Osteoblast (primary cell): ENCODE results near the gene RFXANK. TPM values are rescaled to one million over a fixed set of nuclear protein-coding genes. Genes with fewer than 3 reads are reported as not detected.

Experiments used
- DNase-seq: peaks from one replicate; pipeline ENCODE4 v3.0.0; 2011; ENCODE audit warnings: low spot score, mixed read lengths; ENCODE audit not compliant: insufficient read length; ENCODE audit errors: missing footprints
- H2AFZ ChIP-seq: 2 replicates; pipeline ENCODE4 v1.6.0; 2011; ENCODE audit warnings: mild to moderate bottlenecking, low read length
- H3K27ac ChIP-seq: 2 replicates; pipeline ENCODE4 v1.5.1; 2011; ENCODE audit warnings: mild to moderate bottlenecking, low read depth, low read length, moderate library complexity
- H3K27me3 ChIP-seq: 2 replicates; pipeline ENCODE4 v1.6.0; 2012; ENCODE audit warnings: mild to moderate bottlenecking, control low read depth, inconsistent platforms, low read length, moderate library complexity; ENCODE audit not compliant: insufficient read depth
- H3K36me3 ChIP-seq: 2 replicates; pipeline ENCODE4 v1.5.1; 2011; ENCODE audit warnings: mild to moderate bottlenecking, low read length, control low read depth, moderate library complexity; ENCODE audit not compliant: insufficient read depth
- H3K4me1 ChIP-seq: 2 replicates; pipeline ENCODE4 v1.5.1; 2011; ENCODE audit warnings: mild to moderate bottlenecking, low read length, control low read depth, moderate library complexity; ENCODE audit not compliant: insufficient read depth
- H3K4me2 ChIP-seq: 2 replicates; pipeline ENCODE4 v1.6.0; 2011; ENCODE audit warnings: mild to moderate bottlenecking, low read length; ENCODE audit not compliant: insufficient read depth
- H3K4me3 ChIP-seq: fragments of 200-600 bp; sonication (generic); 3 replicates; pipeline ENCODE4 v1.5.1; 2012; ENCODE audit warnings: mild to moderate bottlenecking, low read length, inconsistent platforms; ENCODE audit not compliant: insufficient read depth
- H3K79me2 ChIP-seq: 2 replicates; pipeline ENCODE4 v1.6.0; 2012; ENCODE audit warnings: mild to moderate bottlenecking, low read length, control low read depth, inconsistent platforms; ENCODE audit not compliant: insufficient read depth
- H3K9me3 ChIP-seq: 2 replicates; pipeline ENCODE4 v1.5.1; 2011; ENCODE audit warnings: low read depth, low read length, control low read depth
- H4K20me1 ChIP-seq: 2 replicates; pipeline ENCODE4 v1.6.0; 2012; ENCODE audit warnings: mild to moderate bottlenecking, low read length, control low read depth; ENCODE audit not compliant: insufficient read depth
- total RNA-seq: library from RNA; depleted of rRNA; stranded (reverse); fragments of >200 nt; gene quantifications from 2 replicates; pipeline ENCODE4 v1.2.3, GENCODE V29; 2012
- TF ChIP-seq, protein P1 (sequence below): IDR thresholded peaks from 2 replicates; pipeline ENCODE4 v1.5.1; 2011; ENCODE audit warnings: mild to moderate bottlenecking, low read depth, low read length, moderate library complexity; ENCODE audit errors: extremely low read depth

Gene RFXANK
- total RNA-seq, 1 donor = 47.4 TPM

GRCh38 chr19:19226663-19227062 lies 34.6 kb downstream of the RFXANK start:
- Histone ChIP-seq H3K27ac (no peak overlapping the region), H3K4me1 (no peaks in the 10 kb centered on the region), H3K27me3 (peaks cover 15% of the 10 kb centered on the region), H3K36me3 (no peaks in the 10 kb centered on the region), H4K20me1 (no peaks in the 10 kb centered on the region), H3K79me2 (no peaks in the 10 kb centered on the region), H3K4me2 (no peak overlapping the region), H2AFZ (no peak overlapping the region), H3K9me3 (no peaks in the 10 kb centered on the region), H3K4me3 (no peak overlapping the region)
- TF ChIP-seq, protein P1, sequence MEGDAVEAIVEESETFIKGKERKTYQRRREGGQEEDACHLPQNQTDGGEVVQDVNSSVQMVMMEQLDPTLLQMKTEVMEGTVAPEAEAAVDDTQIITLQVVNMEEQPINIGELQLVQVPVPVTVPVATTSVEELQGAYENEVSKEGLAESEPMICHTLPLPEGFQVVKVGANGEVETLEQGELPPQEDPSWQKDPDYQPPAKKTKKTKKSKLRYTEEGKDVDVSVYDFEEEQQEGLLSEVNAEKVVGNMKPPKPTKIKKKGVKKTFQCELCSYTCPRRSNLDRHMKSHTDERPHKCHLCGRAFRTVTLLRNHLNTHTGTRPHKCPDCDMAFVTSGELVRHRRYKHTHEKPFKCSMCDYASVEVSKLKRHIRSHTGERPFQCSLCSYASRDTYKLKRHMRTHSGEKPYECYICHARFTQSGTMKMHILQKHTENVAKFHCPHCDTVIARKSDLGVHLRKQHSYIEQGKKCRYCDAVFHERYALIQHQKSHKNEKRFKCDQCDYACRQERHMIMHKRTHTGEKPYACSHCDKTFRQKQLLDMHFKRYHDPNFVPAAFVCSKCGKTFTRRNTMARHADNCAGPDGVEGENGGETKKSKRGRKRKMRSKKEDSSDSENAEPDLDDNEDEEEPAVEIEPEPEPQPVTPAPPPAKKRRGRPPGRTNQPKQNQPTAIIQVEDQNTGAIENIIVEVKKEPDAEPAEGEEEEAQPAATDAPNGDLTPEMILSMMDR = no peak
- DNase-seq = peak; percentile 52

DNA sequence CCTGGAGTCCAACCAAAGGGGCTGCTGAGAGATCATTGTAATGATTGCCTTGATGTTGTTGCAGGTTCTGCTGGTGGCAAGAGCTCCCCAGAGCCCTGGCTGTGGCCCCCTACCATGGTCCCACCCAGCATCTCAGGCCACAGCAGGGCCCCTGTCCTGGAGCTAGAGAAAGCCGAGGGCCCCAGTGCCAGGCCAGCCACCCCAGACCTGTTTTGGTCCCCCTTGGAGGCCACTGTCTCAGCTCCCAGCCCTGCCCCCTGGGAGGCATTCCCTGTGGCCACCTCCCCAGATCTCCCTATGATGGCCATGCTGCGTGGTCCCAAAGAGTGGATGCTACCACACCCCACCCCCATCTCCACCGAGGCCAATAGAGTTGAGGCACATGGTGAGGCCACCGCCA lies 35.2 kb downstream of the RFXANK start:
- peaks cover 15% of the 10 kb centered on the region for H3K27me3 ChIP-seq
- TF ChIP-seq, protein P1 = no peak
- H2AFZ ChIP-seq = no peak overlapping the region
- H3K4me3 ChIP-seq = no peak overlapping the region
- H3K4me2 ChIP-seq = no peak overlapping the region
- no peaks in the 10 kb centered on the region for H3K79me2 ChIP-seq
- no peaks in the 10 kb centered on the region for H3K36me3 ChIP-seq
- H3K27ac ChIP-seq = no peak overlapping the region
- peak; percentile 71 for DNase-seq
- H3K9me3 ChIP-seq = no peaks in the 10 kb centered on the region
- H3K4me1 ChIP-seq = no peaks in the 10 kb centered on the region
- no peaks in the 10 kb centered on the region for H4K20me1 ChIP-seq

DNA sequence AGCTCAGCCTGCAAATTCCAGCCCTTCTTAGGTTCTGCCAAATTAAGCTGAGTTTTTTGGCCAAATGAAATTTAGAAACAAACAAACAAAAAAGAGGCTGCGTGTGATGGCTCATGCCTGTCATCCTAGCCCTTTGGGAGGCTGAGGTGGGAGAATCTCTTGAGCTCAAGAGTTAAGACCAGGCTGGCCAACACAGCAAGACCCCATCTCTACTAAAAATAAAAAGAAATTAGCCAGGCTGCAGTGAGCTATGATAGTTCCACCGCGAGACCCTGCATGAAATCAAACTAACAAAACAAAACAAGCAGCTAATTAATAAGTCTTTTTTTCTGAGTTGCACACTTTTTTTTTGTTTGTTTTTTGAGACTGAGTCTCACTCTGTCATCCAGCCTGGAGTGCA lies 37.6 kb downstream of the RFXANK start:
- H2AFZ ChIP-seq = no peak overlapping the region
- H3K79me2 ChIP-seq = no peaks in the 10 kb centered on the region
- H3K9me3 ChIP-seq = peaks cover 3% of the 10 kb centered on the region
- TF ChIP-seq, protein P1 = no peak
- H3K27ac ChIP-seq = no peak overlapping the region
- H3K27me3 ChIP-seq = peaks cover 4% of the 10 kb centered on the region
- no peak overlapping the region for H3K4me3 ChIP-seq
- H3K4me1 ChIP-seq = no peaks in the 10 kb centered on the region
- no peak for DNase-seq
- H3K4me2 ChIP-seq = no peak overlapping the region
- H3K36me3 ChIP-seq = no peaks in the 10 kb centered on the region
- H4K20me1 ChIP-seq = no peaks in the 10 kb centered on the region

DNA sequence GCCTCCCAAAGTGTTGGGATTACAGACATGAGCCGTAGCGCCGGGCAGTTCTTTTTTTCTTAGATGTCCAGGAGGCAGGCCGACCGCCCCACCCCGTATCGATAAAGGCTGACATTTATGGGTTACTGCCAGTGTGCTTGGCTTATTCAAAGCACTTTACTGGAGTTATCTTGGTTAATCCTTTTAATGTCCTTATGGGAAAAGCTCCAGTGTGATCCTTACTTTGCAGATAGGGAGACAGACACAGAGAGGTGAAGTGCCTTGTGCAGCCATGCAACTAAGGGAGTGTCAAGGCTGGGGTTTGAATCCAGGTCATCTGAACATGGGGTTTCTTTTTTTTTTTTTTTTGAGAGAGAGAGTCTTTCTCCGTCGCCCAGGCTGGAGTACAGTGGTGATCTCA lies 38.9 kb downstream of the RFXANK start:
- H4K20me1 ChIP-seq = no peaks in the 10 kb centered on the region
- H3K4me2 ChIP-seq = no peak overlapping the region
- peak; percentile 72 for DNase-seq
- H3K27ac ChIP-seq = no peak overlapping the region
- H3K36me3 ChIP-seq = no peaks in the 10 kb centered on the region
- H3K27me3 ChIP-seq = no peaks in the 10 kb centered on the region
- peaks cover 4% of the 10 kb centered on the region for H3K9me3 ChIP-seq
- TF ChIP-seq, protein P1 = no peak
- H3K4me1 ChIP-seq = no peaks in the 10 kb centered on the region
- H2AFZ ChIP-seq = no peak overlapping the region
- H3K79me2 ChIP-seq = no peaks in the 10 kb centered on the region
- no peak overlapping the region for H3K4me3 ChIP-seq
